SK-N-SH treated with all-trans-retinoic acid at 6 μM for 48 hours (cell line): ENCODE results near the gene TTC38.
"Not testable (repeated sequence)": the region's sequence is repeated elsewhere in the genome, so short reads cannot be mapped to it uniquely, and the experiment has no call there.

Source experiments
- ATAC-seq: fragments of 200-7000 bp; cut with Tn5 transposase; 3 replicates; pipeline ENCODE4 v1.9.1; 2020; ENCODE audit warnings: mild to moderate bottlenecking, moderate library complexity
- BACH2 ChIP-seq: fragments of 250-450 bp; sonication (Bioruptor Pico); IDR thresholded peaks from 2 replicates; pipeline ENCODE4 v1.9.0; 2021; ENCODE audit warnings: mild to moderate bottlenecking, borderline replicate concordance
- CREB5 ChIP-seq: fragments of 250-450 bp; sonication (Bioruptor Pico); IDR thresholded peaks from 2 replicates; pipeline ENCODE4 v1.5.1; 2020; ENCODE audit warnings: low read depth, mild to moderate bottlenecking, moderate library complexity
- CSDC2 ChIP-seq: fragments of 250-450 bp; sonication (Bioruptor Pico); IDR thresholded peaks from 2 replicates; pipeline ENCODE4 v1.5.0; 2020; ENCODE audit warnings: mild to moderate bottlenecking, moderate library complexity
- CSRNP3 ChIP-seq: fragments of 250-450 bp; sonication (Bioruptor Pico); IDR thresholded peaks from 2 replicates; pipeline ENCODE4 v1.5.1; 2021; ENCODE audit warnings: mild to moderate bottlenecking, moderate library complexity
- ESRRG ChIP-seq: fragments of 250-450 bp; sonication (Bioruptor Pico); IDR thresholded peaks from 2 replicates; pipeline ENCODE4 v1.6.1; 2021; ENCODE audit warnings: mild to moderate bottlenecking
- GLIS3 ChIP-seq: fragments of 250-450 bp; sonication (Bioruptor Pico); IDR thresholded peaks from 2 replicates; pipeline ENCODE4 v1.5.0; 2020; ENCODE audit warnings: mild to moderate bottlenecking, moderate library complexity
- ISL1 ChIP-seq: fragments of 250-450 bp; sonication (Bioruptor Pico); IDR thresholded peaks from 2 replicates; pipeline ENCODE4 v2.1.2; 2022; ENCODE audit warnings: mild to moderate bottlenecking, moderate library complexity
- OSR1 ChIP-seq: fragments of 250-450 bp; sonication (Bioruptor Pico); IDR thresholded peaks from 2 replicates; pipeline ENCODE4 v1.8.0; 2022; ENCODE audit warnings: moderate library complexity, mild to moderate bottlenecking, inconsistent platforms
- POU6F1 ChIP-seq: fragments of 250-450 bp; sonication (Bioruptor Pico); IDR thresholded peaks from 2 replicates; pipeline ENCODE4 v1.8.0; 2021; ENCODE audit warnings: low read depth, mild to moderate bottlenecking, moderate library complexity, borderline replicate concordance
- PPARA ChIP-seq: fragments of 250-450 bp; sonication (Bioruptor Pico); IDR thresholded peaks from 2 replicates; pipeline ENCODE4 v1.5.0; 2020; ENCODE audit warnings: mild to moderate bottlenecking, borderline replicate concordance
- RARB ChIP-seq: fragments of 250-450 bp; sonication (Bioruptor Pico); IDR thresholded peaks from 2 replicates; pipeline ENCODE4 v1.8.0; 2021; ENCODE audit warnings: mild to moderate bottlenecking, moderate library complexity
- SNAI2 ChIP-seq: fragments of 250-450 bp; sonication (Bioruptor Pico); IDR thresholded peaks from 2 replicates; pipeline ENCODE4 v1.5.0; 2020; ENCODE audit warnings: mild to moderate bottlenecking, moderate library complexity
- TCF4 ChIP-seq: fragments of 250-450 bp; sonication (Bioruptor Pico); IDR thresholded peaks from 2 replicates; pipeline ENCODE4 v1.8.0; 2021; ENCODE audit warnings: mild to moderate bottlenecking, moderate library complexity, borderline replicate concordance
- TOX ChIP-seq: fragments of 250-450 bp; sonication (Bioruptor Pico); IDR thresholded peaks from 2 replicates; pipeline ENCODE4 v1.8.0; 2021; ENCODE audit warnings: mild to moderate bottlenecking, moderate library complexity, borderline replicate concordance
- TSHZ2 ChIP-seq: fragments of 250-450 bp; sonication (Bioruptor Pico); IDR thresholded peaks from 2 replicates; pipeline ENCODE4 v1.5.0; 2020; ENCODE audit warnings: mild to moderate bottlenecking, moderate library complexity
- ZC3H10 ChIP-seq: fragments of 250-450 bp; sonication (Bioruptor Pico); IDR thresholded peaks from 2 replicates; pipeline ENCODE4 v1.5.1; 2021; ENCODE audit warnings: mild to moderate bottlenecking, moderate library complexity
- ZFP3 ChIP-seq: fragments of 250-450 bp; sonication (Bioruptor Pico); IDR thresholded peaks from 2 replicates; pipeline ENCODE4 v1.5.0; 2020; ENCODE audit warnings: mild to moderate bottlenecking, moderate library complexity
- ZFP30 ChIP-seq: fragments of 450-650 bp; formaldehyde crosslinking; IDR thresholded peaks from 2 replicates; pipeline ENCODE4 v1.5.0; 2022; ENCODE audit warnings: mild to moderate bottlenecking, moderate library complexity
- ZNF565 ChIP-seq: fragments of 450-650 bp; formaldehyde crosslinking; conservative IDR thresholded peaks from 2 replicates; pipeline ENCODE4 v1.5.0; 2020; ENCODE audit warnings: low read depth, mild to moderate bottlenecking, moderate library complexity
- ZNF70 ChIP-seq: fragments of 450-650 bp; formaldehyde crosslinking; IDR thresholded peaks from 2 replicates; pipeline ENCODE4 v1.5.0; 2020; ENCODE audit warnings: mild to moderate bottlenecking, moderate library complexity
- ZNF8 ChIP-seq: fragments of 450-650 bp; formaldehyde crosslinking; IDR thresholded peaks from 2 replicates; pipeline ENCODE4 v1.5.0; 2020; ENCODE audit warnings: mild to moderate bottlenecking, moderate library complexity

The TTC38 gene

GRCh38 chr22:46309526-46310085 is 41.8 kb downstream of the TTC38 start (continued):
- no peak for TF ChIP-seq TCF4 (CRISPR knock-in tag)
- TF ChIP-seq ZC3H10 (CRISPR knock-in tag): no peak
- no peak for TF ChIP-seq TOX (CRISPR knock-in tag)
- TF ChIP-seq PPARA (CRISPR knock-in tag): no peak

- ATAC-seq: no peak
- no peak for TF ChIP-seq CSRNP3 (CRISPR knock-in tag)
- no peak for TF ChIP-seq TOX (CRISPR knock-in tag)
- no peak for TF ChIP-seq TCF4 (CRISPR knock-in tag)
- TF ChIP-seq TSHZ2 (CRISPR knock-in tag): no peak
- TF ChIP-seq ZNF8 (CRISPR knock-in tag): no peak
- TF ChIP-seq POU6F1 (CRISPR knock-in tag): no peak
- no peak for TF ChIP-seq CREB5
- no peak for TF ChIP-seq RARB (CRISPR knock-in tag)
- TF ChIP-seq OSR1 (CRISPR knock-in tag): no peak
- TF ChIP-seq PPARA (CRISPR knock-in tag): no peak
- no peak for TF ChIP-seq BACH2 (CRISPR knock-in tag)
- TF ChIP-seq GLIS3 (CRISPR knock-in tag): no peak
- no peak for TF ChIP-seq ZFP3 (CRISPR knock-in tag)
- TF ChIP-seq ZC3H10 (CRISPR knock-in tag): no peak
- TF ChIP-seq ZNF565 (CRISPR knock-in tag): no peak
- no peak for TF ChIP-seq ZNF70 (CRISPR knock-in tag)
- no peak for TF ChIP-seq CSDC2 (CRISPR knock-in tag)
- no peak for TF ChIP-seq SNAI2 (CRISPR knock-in tag)
- TF ChIP-seq ESRRG (CRISPR knock-in tag): no peak
- no peak for TF ChIP-seq ZFP30
Observed at GRCh38 chr22:46312056-46312455, 44.2 kb downstream of the TTC38 start.

- not testable (repeated sequence) for ATAC-seq
Observed at GRCh38 chr22:46312848-46313247, 45.0 kb downstream of the TTC38 start.

GRCh38 chr22:46315976-46316375 is 48.2 kb downstream of the TTC38 start:
- TF ChIP-seq BACH2 (CRISPR knock-in tag) (no peak), CREB5 (no peak), ISL1 (CRISPR knock-in tag) (no peak), ZFP3 (CRISPR knock-in tag) (no peak), ZNF70 (CRISPR knock-in tag) (no peak)
- ATAC-seq: no peak
